Neural progenitor cell (in vitro differentiated cells): Measurements from ENCODE around the gene SELENBP1. TPM values are rescaled to one million over a fixed set of nuclear protein-coding genes. Genes with fewer than 3 reads are reported as not detected.

Experiments used
- DNase-seq: peaks from one replicate; pipeline ENCODE4 v3.0.0-alpha.2; 2016; ENCODE audit warnings: low spot score
- H2AFZ ChIP-seq: fragments of 200-600 bp; sonication (generic); replicated peaks from 2 replicates; pipeline ENCODE4 v1.6.1; 2016; ENCODE audit warnings: antibody characterized with exemption
- H3F3A ChIP-seq: fragments of 200-600 bp; sonication (generic); 2 replicates; pipeline ENCODE4 v1.6.1; 2016; ENCODE audit warnings: antibody characterized with exemption, low read depth
- H3K27ac ChIP-seq: fragments of 200-600 bp; sonication (generic); 2 replicates; pipeline ENCODE4 v1.5.1; 2016; ENCODE audit warnings: mild to moderate bottlenecking
- H3K27me3 ChIP-seq: fragments of 200-600 bp; sonication (generic); 2 replicates; pipeline ENCODE4 v1.6.1; 2016; ENCODE audit warnings: mild to moderate bottlenecking, moderate library complexity
- H3K36me3 ChIP-seq: fragments of 200-600 bp; sonication (generic); 2 replicates; pipeline ENCODE4 v1.5.1; 2016
- H3K4me1 ChIP-seq: fragments of 200-600 bp; sonication (generic); 2 replicates; pipeline ENCODE4 v1.6.1; 2016; ENCODE audit warnings: mixed run types
- H3K4me2 ChIP-seq: fragments of 200-600 bp; sonication (generic); 2 replicates; pipeline ENCODE4 v1.6.1; 2016
- H3K4me3 ChIP-seq: fragments of 200-600 bp; sonication (generic); 2 replicates; pipeline ENCODE4 v1.5.1; 2016
- H3K79me2 ChIP-seq: fragments of 200-600 bp; sonication (generic); 2 replicates; pipeline ENCODE4 v1.6.1; 2016; ENCODE audit warnings: low read depth
- H3K9ac ChIP-seq: fragments of 200-600 bp; sonication (generic); 2 replicates; pipeline ENCODE4 v1.6.1; 2016
- H3K9me3 ChIP-seq: fragments of 200-600 bp; sonication (generic); 2 replicates; pipeline ENCODE4 v1.5.1; 2016; ENCODE audit warnings: low read depth
- H4K20me1 ChIP-seq: fragments of 200-600 bp; sonication (generic); 2 replicates; pipeline ENCODE4 v1.6.1; 2016; ENCODE audit warnings: low read depth
- H3K27ac Mint-ChIP-seq: 3 replicates; pipeline ENCODE4 v1.8.0; 2021; ENCODE audit warnings: mixed read lengths
- H3K27me3 Mint-ChIP-seq: 2 replicates; pipeline ENCODE4 v1.8.0; 2022; ENCODE audit warnings: low read depth, mild to moderate bottlenecking, inconsistent platforms, moderate library complexity, mixed read lengths; ENCODE audit not compliant: insufficient read depth
- H3K36me3 Mint-ChIP-seq: 3 replicates; pipeline ENCODE4 v1.8.0; 2021; ENCODE audit warnings: mixed read lengths
- H3K4me1 Mint-ChIP-seq: 3 replicates; pipeline ENCODE4 v1.8.0; 2021; ENCODE audit warnings: mixed read lengths
- H3K4me3 Mint-ChIP-seq: 3 replicates; pipeline ENCODE4 v1.8.0; 2021; ENCODE audit warnings: mild to moderate bottlenecking, moderate library complexity, mixed read lengths
- H3K9me3 Mint-ChIP-seq: 3 replicates; pipeline ENCODE4 v1.8.0; 2020; ENCODE audit warnings: mixed read lengths
- EZH2 ChIP-seq: fragments of 200-600 bp; sonication (generic); IDR thresholded peaks from 2 replicates; pipeline ENCODE4 v1.6.1; 2017; ENCODE audit warnings: antibody characterized with exemption, mild to moderate bottlenecking, moderate library complexity
- EZH2phosphoT487 ChIP-seq: fragments of 200-600 bp; sonication (generic); IDR thresholded peaks from 2 replicates; pipeline ENCODE4 v1.6.1; 2017; ENCODE audit warnings: antibody characterized with exemption
- total RNA-seq: library from RNA; depleted of rRNA; stranded (reverse); fragments of >200 nt; gene quantifications from 2 replicates; pipeline ENCODE4 v1.2.3, GENCODE V29; 2015; ENCODE audit warnings: low replicate concordance
- TF ChIP-seq, protein P1 (sequence below): fragments of 200-600 bp; sonication (generic); IDR thresholded peaks from 2 replicates; pipeline ENCODE4 v1.5.1; 2017; ENCODE audit warnings: antibody characterized with exemption, mild to moderate bottlenecking

Gene SELENBP1
- total RNA-seq, 1 donor from 2014 or later: 38.5 TPM

- Mint-ChIP-seq H3K9me3 (no peaks in the 10 kb centered on the region), H3K4me1 (no peaks in the 10 kb centered on the region), H3K36me3 (peaks cover 32% of the 10 kb centered on the region), H3K27ac (no peak overlapping the region), H3K4me3 (no peak overlapping the region), H3K27me3 (peaks cover 2% of the 10 kb centered on the region)
- TF ChIP-seq EZH2phosphoT487 (no peak), EZH2 (no peak)
- TF ChIP-seq, protein P1, sequence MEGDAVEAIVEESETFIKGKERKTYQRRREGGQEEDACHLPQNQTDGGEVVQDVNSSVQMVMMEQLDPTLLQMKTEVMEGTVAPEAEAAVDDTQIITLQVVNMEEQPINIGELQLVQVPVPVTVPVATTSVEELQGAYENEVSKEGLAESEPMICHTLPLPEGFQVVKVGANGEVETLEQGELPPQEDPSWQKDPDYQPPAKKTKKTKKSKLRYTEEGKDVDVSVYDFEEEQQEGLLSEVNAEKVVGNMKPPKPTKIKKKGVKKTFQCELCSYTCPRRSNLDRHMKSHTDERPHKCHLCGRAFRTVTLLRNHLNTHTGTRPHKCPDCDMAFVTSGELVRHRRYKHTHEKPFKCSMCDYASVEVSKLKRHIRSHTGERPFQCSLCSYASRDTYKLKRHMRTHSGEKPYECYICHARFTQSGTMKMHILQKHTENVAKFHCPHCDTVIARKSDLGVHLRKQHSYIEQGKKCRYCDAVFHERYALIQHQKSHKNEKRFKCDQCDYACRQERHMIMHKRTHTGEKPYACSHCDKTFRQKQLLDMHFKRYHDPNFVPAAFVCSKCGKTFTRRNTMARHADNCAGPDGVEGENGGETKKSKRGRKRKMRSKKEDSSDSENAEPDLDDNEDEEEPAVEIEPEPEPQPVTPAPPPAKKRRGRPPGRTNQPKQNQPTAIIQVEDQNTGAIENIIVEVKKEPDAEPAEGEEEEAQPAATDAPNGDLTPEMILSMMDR: no peak
- Histone ChIP-seq H4K20me1 (peaks cover 4% of the 10 kb centered on the region), H3K27ac (no peak overlapping the region), H3K27me3 (no peaks in the 10 kb centered on the region), H3K9me3 (no peaks in the 10 kb centered on the region), H3K4me2 (no peak overlapping the region), H3F3A (peaks cover 22% of the 10 kb centered on the region), H3K4me3 (no peak overlapping the region), H3K9ac (no peak overlapping the region), H2AFZ (no peak overlapping the region), H3K36me3 (peaks cover 26% of the 10 kb centered on the region), H3K79me2 (no peaks in the 10 kb centered on the region), H3K4me1 (no peaks in the 10 kb centered on the region)
- DNase-seq: no peak
Measured at GRCh38 chr1:151416231-151416630, 43.7 kb upstream of the SELENBP1 start.

- Histone ChIP-seq H3K4me1 (no peaks in the 10 kb centered on the region), H3K36me3 (peaks cover 36% of the 10 kb centered on the region), H3K4me2 (no peak overlapping the region), H3F3A (peaks cover 22% of the 10 kb centered on the region), H3K27ac (no peak overlapping the region), H3K9ac (no peak overlapping the region), H2AFZ (no peak overlapping the region), H3K4me3 (no peak overlapping the region), H3K79me2 (no peaks in the 10 kb centered on the region), H3K27me3 (no peaks in the 10 kb centered on the region), H3K9me3 (no peaks in the 10 kb centered on the region), H4K20me1 (no peaks in the 10 kb centered on the region)
- Mint-ChIP-seq H3K27me3 (peaks cover 2% of the 10 kb centered on the region), H3K36me3 (peaks cover 41% of the 10 kb centered on the region), H3K4me1 (no peaks in the 10 kb centered on the region), H3K9me3 (no peaks in the 10 kb centered on the region), H3K27ac (no peak overlapping the region), H3K4me3 (no peak overlapping the region)
- TF ChIP-seq EZH2phosphoT487: no peak
- no peak for TF ChIP-seq EZH2
- TF ChIP-seq, protein P1: no peak
- no peak for DNase-seq
Measured at GRCh38 chr1:151411884-151412283, 39.4 kb upstream of the SELENBP1 start.

- H3K27me3 ChIP-seq: no peaks in the 10 kb centered on the region
- DNase-seq: no peak
- H3K27me3 Mint-ChIP-seq: peaks cover 8% of the 10 kb centered on the region
- H3K27ac ChIP-seq: no peak overlapping the region
- H3K4me1 Mint-ChIP-seq: no peaks in the 10 kb centered on the region
- H3K9me3 Mint-ChIP-seq: no peaks in the 10 kb centered on the region
- no peaks in the 10 kb centered on the region for H3K4me1 ChIP-seq
- H3F3A ChIP-seq: peaks cover 41% of the 10 kb centered on the region
- H3K4me2 ChIP-seq: no peak overlapping the region
- no peak overlapping the region for H3K4me3 Mint-ChIP-seq
- no peak overlapping the region for H2AFZ ChIP-seq
- H3K9me3 ChIP-seq: no peaks in the 10 kb centered on the region
- peaks cover 6% of the 10 kb centered on the region for H3K79me2 ChIP-seq
- H3K4me3 ChIP-seq: no peak overlapping the region
- no peak overlapping the region for H3K9ac ChIP-seq
- peaks cover 5% of the 10 kb centered on the region for H4K20me1 ChIP-seq
- H3K36me3 ChIP-seq: peaks cover 32% of the 10 kb centered on the region
- H3K27ac Mint-ChIP-seq: no peak overlapping the region
- peaks cover 44% of the 10 kb centered on the region for H3K36me3 Mint-ChIP-seq
- TF ChIP-seq, protein P1: no peak
- TF ChIP-seq EZH2phosphoT487 (no peak), EZH2 (no peak)
Measured at GRCh38 chr1:151408891-151409290, 36.4 kb upstream of the SELENBP1 start.
